ENCODE data around the gene CAMSAP3.

The CAMSAP3 gene

DNA sequence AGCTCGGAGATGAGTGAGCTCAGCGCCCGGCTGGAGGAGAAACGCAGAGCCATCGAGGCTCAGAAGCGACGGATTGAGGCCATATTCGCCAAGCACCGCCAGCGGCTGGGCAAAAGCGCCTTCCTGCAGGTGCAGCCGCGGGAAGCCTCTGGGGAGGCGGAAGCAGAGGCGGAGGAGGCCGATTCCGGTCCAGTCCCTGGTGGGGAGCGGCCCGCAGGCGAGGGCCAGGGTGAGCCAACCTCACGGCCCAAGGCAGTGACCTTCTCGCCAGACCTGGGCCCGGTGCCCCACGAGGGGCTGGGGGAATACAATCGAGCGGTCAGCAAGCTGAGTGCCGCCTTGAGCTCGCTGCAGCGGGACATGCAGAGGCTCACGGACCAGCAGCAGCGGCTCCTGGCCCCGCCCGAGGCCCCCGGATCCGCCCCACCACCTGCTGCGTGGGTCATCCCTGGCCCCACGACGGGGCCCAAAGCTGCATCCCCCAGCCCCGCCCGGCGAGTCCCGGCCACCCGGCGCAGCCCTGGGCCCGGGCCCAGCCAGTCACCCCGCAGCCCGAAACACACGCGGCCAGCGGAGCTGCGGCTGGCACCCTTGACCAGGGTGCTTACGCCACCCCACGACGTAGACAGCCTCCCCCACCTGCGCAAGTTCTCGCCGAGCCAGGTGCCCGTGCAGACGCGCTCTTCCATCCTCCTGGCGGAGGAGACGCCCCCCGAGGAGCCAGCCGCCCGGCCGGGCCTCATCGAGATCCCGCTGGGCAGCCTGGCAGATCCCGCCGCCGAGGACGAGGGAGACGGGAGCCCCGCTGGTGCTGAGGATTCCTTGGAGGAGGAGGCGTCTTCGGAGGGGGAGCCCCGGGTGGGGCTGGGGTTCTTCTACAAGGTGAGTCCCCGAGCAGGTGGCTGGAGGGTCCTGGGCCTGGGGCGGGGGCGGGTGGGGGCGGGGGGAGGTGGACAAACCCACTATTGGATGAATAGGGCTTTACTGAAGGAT is 16.9 kb downstream of the CAMSAP3 start:
- no peak for DNase-seq

- DNase-seq, result no peak
Observed at GRCh38 chr19:7614859-7615741, 19.4 kb downstream of the CAMSAP3 start.

GRCh38 chr19:7617172-7617571 is 21.5 kb downstream of the CAMSAP3 start:
- DNase-seq, result no peak

DNA sequence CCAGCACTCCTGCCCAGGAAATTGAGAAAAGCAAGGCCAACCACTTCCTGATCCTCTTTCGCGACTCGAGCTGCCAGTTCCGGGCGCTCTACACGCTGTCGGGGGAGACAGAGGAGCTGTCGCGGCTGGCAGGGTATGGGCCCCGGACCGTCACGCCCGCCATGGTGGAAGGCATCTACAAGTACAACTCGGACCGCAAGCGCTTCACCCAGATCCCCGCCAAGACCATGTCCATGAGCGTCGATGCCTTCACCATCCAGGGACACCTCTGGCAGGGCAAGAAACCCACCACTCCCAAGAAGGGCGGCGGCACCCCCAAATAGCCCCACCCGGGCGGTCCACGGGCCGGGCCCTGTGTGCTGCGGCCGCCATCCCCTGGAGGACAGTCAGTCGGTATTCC is 22.1 kb downstream of the CAMSAP3 start:
- no peak for DNase-seq

GRCh38 chr19:7618348-7618747 is 22.7 kb downstream of the CAMSAP3 start:
- DNase-seq, result no peak

DNA sequence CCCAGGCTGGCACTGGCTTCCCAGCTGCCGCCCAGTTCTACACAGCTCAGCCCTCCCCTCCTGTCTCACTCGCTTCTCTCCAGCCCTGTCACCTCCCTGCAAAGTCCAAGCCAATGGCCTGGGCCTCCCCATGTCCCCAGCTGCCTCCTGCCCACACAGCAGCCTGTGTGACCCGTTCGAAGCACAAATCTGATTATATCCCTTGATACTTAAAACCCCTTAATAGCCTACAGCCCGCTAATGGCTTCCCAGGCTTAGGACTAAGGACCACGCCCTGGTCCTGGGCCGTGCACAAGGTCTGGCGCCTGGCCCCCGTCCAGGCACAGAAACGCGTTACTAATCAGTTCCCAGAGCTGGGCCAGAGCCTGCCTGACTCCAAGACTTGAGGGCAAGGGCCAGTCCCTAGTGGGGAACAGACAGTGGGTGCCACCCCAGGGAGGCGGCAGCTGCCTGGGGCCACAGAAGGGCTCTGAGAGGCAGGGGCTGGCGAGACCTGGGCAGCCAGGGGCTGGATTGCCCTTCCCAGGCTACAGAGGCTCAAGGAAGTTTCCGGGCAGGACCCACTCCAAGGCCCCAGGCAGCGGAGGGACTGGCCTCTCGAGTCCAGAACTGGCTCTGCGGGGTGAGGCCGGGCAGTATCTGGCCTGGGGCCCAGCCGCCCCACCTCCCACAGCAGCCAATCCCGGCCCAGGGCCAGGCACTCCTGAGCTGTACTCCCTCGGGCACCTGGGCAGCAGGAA is 23.3 kb downstream of the CAMSAP3 start:
- DNase-seq, result no peak

GRCh38 chr19:7619671-7620441 is 24.2 kb downstream of the CAMSAP3 start:
- DNase-seq, result no peak

DNA sequence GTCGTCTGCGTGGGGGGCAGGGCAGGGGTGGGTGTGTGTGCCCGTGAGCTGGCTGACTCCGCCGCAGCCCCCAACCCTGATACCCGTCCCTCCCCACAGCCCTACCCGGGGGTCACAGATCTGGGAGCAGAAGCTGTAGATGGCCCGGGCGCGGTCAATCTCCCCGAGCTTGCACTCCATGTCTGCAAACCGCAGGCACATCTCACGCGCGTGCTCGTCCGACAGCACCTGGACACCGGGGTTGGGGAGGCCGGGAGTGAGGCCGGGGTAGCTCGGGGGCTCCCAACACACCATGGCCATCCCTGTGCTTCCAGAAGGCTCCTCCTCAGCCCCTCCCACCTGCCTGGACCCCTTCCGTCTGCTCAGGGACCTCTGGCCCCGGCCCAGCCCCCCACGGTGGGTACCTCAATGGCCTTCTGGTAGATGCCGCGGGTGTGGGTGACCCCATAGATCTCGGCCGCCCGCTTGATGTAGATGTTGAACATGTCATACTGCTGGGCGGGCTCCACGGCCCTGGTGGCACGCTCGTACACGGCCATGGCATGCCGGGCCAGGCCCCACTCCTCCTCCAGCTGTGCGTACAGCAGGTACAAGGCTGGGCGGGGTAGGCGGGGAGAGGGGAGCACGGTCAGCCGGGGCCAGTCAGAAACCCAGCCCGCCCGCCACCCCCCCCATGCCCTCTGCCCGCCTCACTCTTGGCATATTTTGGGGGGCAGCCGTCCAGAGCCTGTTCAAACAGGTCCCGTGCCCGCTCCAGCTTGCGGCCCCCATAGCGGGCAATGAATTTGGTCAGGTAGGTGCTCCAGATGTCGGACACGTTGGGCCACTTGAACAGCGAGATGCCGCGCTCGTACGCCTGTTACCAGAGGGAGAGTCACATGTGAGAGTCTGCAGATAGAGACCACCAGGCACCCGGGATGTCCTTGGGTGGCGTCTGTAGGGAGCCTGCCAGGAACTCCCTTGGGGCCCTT is 25.1 kb downstream of the CAMSAP3 start:
- DNase-seq, result no peak

- no peak for DNase-seq
Observed at GRCh38 chr19:7622933-7623685, 27.4 kb downstream of the CAMSAP3 start.

DNA sequence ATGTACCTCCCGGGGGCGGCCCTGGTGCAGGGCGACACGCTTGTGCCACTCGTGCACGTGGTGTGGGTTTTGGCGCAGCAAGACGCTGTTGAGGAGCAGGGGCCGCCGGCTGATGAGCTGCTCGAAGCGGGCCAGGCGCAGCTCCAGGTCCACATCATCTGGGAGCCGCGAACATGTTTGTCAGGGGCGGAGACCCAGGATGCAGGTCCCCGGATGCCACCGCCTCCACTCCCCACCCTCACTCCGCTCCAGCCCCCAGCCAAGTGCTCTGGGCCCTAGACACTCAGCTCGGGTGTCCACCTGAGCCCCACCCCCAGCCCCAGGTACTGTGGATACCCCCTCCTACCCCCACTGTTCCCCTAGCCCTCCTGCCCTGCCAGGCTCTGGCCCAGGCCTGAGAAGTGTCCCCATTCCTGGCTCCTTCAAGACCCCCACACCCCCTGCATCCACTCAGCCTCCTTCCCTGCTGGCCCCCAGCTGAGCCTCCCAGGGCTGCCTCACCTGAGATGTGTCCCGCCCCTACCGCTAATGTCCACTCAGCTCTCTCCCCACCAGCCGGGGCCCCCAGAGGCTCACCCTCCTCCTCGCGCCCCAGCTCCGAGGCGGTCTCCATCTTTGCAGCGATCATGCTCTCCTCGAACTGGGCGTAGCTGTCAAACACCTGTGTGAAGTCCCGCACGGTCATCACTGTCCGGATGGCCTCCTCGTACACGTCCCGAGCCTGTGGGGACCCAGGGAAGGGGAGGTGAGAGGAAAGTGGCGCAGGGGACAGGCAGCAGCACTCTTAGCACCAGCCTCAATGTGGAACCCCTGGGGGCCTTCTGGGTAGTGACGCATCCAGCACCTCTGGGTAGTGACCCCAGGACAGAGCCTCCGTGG is 28.3 kb downstream of the CAMSAP3 start:
- DNase-seq, result no peak

GRCh38 chr19:7624810-7625209 is 29.1 kb downstream of the CAMSAP3 start:
- DNase-seq, result no peak

- DNase-seq, result no peak
Observed at GRCh38 chr19:7625763-7626372, 30.2 kb downstream of the CAMSAP3 start.

- DNase-seq, result no peak
Observed at GRCh38 chr19:7627166-7627565, 31.5 kb downstream of the CAMSAP3 start.

DNA sequence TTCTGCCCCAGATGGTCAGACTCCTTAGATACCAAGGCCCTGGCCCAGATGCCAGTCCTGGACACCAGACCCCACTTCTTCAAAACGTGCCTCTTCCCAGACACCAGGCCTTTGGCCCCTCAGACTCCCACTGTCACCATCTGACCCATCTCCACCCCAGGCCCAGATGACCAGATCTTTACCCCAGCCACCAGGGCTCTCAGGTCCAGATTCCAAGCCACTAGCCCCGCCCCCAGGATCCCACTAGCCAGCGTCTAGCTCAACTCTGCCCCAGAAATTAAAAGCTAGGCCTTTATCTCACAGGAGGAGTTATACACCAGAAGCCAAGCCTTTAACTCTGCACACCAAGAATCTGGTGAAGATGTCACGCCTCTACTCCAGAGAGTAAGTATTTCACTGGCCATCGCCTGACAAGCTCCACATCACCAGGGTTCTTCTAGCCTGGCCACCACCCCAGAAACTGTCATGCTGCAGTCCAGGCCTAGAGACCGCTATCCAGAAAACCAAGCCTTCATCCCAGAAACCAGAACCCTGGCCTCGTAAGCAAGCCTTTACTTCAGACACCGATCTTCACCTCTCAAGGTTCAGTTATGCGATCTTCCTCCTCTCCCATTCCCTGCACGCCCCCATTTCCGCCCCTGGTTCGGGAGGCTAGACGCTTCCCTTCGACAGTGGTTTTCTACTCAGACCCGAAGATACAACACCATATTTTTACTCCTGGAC is 33.1 kb downstream of the CAMSAP3 start:
- DNase-seq, result no peak

GRCh38 chr19:7629347-7630054 is 33.8 kb downstream of the CAMSAP3 start, which contains the start of the genes PET100 and XAB2:
Gene PET100 (plus strand): TSS chr19:7629793. CDS start chr19:7629834, 41 bp downstream.
Gene XAB2 (minus strand): TSS chr19:7629545. CDS start chr19:7629527, 18 bp downstream.
- peak; percentile 92 for DNase-seq

DNA sequence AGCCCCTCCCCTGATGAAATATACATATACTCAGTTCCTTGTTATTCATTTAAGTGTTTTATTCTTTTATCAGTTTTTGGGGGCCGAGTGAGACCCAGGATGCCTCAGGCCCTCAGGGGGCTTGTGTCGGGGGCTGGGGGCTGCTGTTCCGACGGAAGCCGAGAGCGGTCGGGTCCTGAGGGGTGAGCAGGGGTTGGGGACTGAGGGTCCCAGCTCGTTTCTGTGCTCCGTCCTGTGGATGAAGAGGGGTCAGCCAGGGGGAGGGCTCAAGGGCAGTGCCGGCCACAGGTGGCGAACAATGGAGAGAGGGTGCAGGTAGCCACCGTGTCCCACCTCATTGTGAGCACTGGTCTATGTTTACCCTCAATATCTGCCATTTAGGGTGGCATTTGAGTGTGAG is 35.9 kb downstream of the CAMSAP3 start:
- no peak for DNase-seq
